HUDEP-2 (cell line): Measurements from ENCODE around the gene STXBP1.

Source experiments
- DNase-seq, 76 experiments: peaks; one replicate each; lab custom pipeline; 2025; ENCODE audit not compliant: unreplicated experiment in 76 of 76; lab: John Stamatoyannopoulos, UW

The STXBP1 gene

GRCh38 chr9:127730262-127730661, 118.2 kb downstream of the STXBP1 start:
- no peak for DNase-seq

- no peak for DNase-seq
These were observed 118.8 kb downstream of the STXBP1 start for GRCh38 chr9:127730799-127731410.

- no peak for DNase-seq
These were observed 119.9 kb downstream of the STXBP1 start for GRCh38 chr9:127731938-127732337.

GRCh38 chr9:127732444-127732843, 120.4 kb downstream of the STXBP1 start:
- DNase-seq: no peak

GRCh38 chr9:127733614-127734013, 121.5 kb downstream of the STXBP1 start:
- no peak for DNase-seq

GRCh38 chr9:127734247-127734746, 122.2 kb downstream of the STXBP1 start:
- no peak for DNase-seq

- DNase-seq: peak in 75 of 76 experiments; percentile 34 to 97 (median 94)
These were observed 122.9 kb downstream of the STXBP1 start, which contains the start of gene TOR2A for GRCh38 chr9:127734747-127735529. TOR2A (minus strand) TSS chr9:127735294; CDS start chr9:127735270, 24 bp downstream.

- no peak for DNase-seq
These were observed 123.6 kb downstream of the STXBP1 start for GRCh38 chr9:127735530-127736185.

- no peak for DNase-seq
These were observed 126.6 kb downstream of the STXBP1 start for GRCh38 chr9:127738666-127739065.

- DNase-seq: no peak
These were observed 127.7 kb downstream of the STXBP1 start for GRCh38 chr9:127739614-127740330.

- DNase-seq: no peak
These were observed 129.9 kb downstream of the STXBP1 start for GRCh38 chr9:127741831-127742434.
